ENCODE measurements around the gene PDXP.

Gene PDXP

GRCh38 chr22:37703906-37704305 lies 45.4 kb downstream of the PDXP start:
- DNase-seq: no peak

DNA sequence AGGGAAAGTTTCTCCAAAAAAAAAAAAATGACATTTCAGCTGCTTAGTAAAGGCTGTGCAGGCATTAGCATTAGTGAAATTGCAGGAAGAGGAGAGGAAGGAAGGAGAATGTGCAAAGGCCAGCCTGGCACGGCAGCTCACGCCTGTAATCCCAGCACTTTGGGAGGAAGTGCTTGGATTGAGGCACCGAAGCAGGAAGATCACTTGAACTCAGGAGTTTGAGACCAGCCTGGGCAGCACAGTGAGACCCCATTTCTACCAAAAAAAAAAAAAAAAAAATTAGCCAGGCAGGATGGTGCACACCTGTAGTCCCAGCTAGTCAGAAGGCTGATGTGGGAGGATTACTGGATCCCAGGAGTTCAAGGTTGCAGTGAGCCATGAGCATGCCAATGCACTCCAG lies 46.1 kb downstream of the PDXP start:
- DNase-seq: no peak

DNA sequence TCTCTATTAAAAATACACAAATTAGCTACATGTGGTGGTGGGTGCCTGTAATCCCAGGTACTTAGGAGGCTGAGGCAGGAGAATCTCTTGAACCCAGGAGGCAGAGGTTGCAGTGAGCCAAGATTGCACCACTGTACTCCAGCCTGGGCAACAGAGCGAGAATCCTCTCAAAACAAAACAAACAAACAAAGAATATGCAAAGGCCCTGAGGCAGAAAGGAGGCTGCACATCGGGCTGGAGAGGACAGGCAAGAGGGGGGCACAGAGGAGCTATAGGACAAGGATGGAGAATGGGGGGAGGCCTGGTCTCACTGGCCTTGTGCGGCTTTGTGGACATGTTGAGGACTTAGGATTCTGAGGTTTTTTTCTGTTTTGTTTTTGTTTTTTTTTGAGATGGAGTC lies 46.7 kb downstream of the PDXP start:
- no peak for DNase-seq

DNA sequence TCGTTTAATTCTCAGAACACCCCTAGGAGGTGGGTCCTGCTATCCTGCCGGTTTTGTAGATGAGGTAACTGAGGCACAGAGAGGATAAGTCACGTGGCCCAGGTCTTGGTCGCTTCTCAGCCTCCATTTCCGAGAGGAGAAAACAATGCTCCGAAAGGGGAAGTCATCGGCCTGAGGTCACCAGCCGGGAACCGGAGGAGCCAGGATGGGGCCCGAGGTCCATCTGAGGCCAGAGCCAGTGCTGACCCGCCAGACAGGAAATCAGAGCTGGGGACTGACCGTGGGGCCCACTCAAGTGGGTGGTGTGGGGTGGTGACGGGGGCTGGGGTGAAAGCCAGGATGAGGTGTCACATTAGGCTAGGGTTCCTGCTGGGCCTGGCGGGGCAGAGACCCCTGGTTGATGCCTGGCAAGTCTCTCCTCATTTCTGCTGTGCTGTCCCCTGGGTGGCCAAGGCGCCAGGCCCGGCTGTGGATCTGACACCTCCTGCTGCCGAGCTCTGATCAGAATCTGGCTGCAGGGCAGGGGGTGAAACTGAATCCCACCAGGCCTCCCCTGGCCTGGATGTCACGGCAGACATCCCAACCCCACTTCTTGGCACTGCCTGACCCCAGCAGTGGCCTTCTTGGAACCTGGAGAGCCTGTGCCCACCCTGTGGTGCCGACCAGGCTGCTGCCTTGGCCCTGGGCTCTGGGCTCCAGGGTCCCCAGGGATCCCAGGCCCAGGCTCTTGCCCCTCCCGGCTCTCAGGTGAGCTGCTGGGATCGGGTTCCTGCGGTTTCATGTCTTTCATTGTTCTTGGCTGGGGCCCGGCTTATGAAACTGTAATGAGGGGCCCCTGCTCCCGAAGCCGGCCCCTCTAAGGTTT lies 50.3 kb downstream of the PDXP start:
- no peak for DNase-seq

DNA sequence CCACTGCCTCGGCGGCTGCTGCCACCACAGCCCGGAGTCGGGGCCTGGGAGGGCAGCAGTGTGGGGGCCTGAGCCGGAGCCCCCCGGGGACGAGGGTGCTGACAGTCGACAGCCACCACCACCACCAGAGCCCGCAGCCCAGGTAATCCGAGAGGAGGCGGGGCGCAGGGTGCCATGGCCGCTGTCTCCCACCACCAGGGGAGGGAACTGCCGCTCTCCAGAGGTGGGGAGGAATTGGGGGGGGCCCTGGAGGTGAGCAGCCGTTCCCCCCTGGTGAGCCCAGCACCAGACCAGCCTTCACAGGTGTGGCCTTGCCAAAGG lies 50.9 kb downstream of the PDXP start:
- DNase-seq: no peak

- DNase-seq: no peak
Measured at GRCh38 chr22:37710675-37711074, 52.2 kb downstream of the PDXP start.

- DNase-seq: no peak
Measured at GRCh38 chr22:37711490-37711889, 53.0 kb downstream of the PDXP start.

DNA sequence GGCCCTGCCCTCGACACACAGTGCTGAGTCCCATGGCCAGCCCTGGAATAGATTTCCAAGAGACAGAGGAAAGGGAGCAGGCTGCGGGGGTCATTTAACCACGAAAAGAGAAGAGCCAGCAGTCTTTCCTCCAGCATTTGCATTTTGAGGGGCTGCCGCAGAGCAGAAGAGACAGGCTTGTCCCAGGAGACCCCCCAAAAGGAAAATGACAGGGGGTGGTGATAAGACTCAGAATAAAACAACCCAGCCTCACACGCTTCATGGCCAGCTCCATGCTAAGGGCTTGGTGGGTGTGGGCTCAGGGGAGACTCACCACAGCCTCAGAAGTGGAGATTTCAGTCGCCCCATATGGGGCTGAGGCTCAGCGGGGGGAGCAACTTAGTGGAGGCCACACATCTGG lies 55.2 kb downstream of the PDXP start:
- DNase-seq: no peak

DNA sequence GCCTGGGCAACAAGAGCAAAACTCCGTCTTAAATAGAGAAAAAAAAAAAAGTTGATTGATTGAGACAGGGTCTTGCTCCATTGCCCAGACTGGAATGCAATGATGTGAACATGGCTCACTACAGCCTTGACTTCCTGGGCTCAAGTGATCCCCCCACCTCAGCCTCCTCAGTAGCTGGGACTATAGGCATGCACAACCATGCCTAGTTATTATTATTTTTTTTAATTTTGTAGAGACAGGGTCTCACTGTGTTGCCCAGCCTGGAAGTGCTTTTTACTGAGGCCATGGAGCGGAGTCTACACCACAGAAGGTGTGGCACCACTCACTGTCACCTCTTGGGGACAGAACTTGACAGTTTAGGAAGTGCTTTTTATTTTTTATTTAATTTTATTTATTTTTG lies 56.1 kb downstream of the PDXP start:
- no peak for DNase-seq

DNA sequence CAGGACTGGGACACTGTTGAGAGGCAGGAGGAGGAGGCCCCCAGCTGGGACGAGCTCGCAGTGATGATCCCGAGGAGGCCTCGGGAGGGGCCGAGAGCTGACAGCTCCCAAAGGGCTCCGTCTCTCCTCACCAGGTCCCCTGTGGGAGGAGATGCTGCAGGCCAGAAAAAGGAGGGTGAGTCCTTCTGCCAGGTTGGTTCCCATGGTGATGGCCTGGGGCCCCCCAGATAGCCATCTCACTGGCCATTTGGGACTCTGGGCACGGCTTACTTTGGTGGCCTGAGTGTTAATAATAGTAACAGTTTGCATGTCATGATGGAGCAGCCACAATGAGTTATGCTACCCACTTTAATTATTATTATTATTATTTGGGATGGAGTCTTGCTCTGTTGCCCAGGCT lies 57.2 kb downstream of the PDXP start:
- no peak for DNase-seq
